HTERT RPE-1 (cell line): ENCODE results near the gene RPUSD3.

Experiments used
- in situ Hi-C: fragments of 300-500 bp; cut with MboI; formaldehyde crosslinking; loops from 4 replicates; pipeline ENCODE4 v1.14.3; 2020; ENCODE audit warnings: low sequenced_read_pairs

Gene RPUSD3

GRCh38 chr3:9834520-9835380 lies 9.1 kb downstream of the RPUSD3 start:
- in situ Hi-C loops: no loop called here

DNA sequence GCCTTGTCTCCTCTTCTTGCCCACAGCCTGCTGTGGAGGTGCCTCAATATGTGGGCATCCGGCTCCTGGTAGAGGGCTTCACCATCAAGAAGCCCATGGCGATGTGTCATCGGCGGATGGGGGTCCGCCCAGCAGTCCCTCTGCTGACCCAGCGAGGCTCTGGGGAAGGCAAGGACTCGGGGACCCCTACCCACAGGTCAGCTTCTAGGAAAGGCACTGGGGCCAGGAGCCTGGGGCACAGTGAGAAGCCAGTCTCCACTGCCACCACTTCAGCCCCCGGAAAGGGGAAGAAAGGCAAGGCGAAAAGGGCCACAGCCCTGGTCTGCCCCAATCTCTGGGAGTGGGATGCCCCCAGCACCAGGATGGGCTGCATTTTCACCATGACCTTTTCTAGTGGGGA lies 10.7 kb downstream of the RPUSD3 start:
- in situ Hi-C loops: no loop called here

DNA sequence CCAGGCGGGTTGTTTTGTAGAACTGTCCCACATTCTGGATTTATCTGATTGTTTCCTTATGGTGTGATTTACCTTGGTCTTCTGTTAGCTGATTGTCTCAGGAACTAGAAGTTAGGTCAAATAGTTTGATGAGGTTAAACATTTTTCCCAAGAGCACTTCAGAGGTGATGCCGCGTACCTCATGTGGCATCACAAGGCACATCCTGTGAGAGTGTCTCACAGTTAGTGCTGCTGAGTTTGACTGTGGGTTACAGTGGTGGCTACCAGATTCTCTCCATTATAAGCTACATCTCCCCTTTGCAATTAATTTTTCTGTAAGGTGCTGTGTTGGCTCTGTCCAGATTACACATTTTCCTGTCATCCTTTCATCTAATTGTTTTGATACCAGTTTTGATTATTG lies 12.6 kb downstream of the RPUSD3 start:
- in situ Hi-C loops: no loop called here

DNA sequence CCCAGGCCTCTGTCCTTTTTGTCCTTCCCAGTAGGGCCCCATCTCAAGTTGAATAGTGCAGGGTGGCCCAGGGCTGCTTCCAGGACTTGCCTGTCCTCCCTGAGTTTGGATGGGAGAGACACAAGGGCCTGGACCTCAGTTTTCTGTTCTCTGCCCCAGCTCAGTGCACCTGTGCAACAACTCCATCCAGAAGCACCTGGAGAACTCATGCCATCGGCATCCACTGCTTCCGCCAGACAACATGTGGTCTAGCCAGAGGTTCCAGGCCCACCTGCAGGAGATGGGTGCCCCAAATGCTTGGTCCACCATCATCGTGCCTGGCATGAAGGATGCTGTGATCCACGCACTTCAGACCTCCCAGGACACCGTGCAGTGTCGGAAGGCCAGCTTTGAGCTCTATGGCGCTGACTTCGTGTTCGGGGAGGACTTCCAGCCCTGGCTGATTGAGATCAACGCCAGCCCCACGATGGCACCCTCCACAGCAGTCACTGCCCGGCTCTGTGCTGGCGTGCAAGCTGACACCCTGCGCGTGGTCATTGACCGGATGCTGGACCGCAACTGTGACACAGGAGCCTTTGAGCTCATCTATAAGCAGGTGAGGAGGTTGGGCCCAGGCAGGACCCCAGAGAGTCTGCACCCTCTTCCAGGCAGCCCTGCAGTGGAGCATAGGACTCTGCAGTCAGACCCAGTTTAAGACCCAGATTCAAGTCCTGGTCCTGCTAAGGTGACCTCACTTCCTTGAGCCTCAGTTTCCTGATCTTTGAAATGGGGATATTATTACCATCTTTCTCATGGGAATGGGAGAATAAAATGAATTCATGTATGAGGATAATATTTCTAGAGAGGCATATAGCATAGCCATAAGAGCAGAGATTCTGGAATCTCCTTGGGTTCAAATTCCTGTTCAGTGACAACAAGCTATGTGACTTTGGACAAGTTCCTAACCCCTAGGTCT lies 14.7 kb downstream of the RPUSD3 start:
- in situ Hi-C loops: no loop called here

DNA sequence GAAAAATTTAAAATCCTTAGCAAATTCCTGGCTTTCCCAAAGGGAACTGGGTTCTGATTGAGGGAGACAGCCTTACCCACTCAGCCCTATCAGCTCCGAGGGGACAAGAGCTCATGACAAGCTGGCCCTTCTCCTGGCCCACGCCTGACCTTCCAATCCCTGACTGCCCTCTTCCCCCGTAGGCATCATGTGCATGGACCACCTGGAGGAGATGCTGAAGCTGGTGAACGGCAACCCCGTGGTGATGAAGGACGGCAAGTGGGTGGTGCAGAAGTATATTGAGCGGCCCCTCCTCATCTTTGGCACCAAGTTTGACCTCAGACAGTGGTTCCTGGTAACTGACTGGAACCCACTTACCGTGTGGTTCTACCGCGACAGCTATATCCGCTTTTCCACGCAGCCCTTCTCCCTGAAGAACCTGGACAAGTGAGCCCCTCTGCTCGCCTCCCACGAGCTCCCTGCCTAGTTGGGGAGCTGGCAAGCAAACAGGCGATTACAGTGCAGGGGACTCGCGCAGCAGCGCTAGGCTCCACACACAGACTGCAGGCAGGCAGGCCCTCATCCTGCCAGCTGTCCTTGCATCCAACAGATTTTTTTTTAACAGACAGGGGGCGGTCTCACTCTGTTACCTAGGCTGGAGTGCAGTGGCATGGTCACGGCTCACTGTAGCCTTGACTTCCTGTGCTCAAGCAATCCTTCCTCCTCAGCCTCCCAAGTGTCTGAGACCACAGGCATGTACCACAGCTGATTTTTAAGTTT lies 16.8 kb downstream of the RPUSD3 start:
- in situ Hi-C loops: no loop called here

GRCh38 chr3:9825451-9826040 lies 18.3 kb downstream of the RPUSD3 start:
- in situ Hi-C loops: no loop called here

DNA sequence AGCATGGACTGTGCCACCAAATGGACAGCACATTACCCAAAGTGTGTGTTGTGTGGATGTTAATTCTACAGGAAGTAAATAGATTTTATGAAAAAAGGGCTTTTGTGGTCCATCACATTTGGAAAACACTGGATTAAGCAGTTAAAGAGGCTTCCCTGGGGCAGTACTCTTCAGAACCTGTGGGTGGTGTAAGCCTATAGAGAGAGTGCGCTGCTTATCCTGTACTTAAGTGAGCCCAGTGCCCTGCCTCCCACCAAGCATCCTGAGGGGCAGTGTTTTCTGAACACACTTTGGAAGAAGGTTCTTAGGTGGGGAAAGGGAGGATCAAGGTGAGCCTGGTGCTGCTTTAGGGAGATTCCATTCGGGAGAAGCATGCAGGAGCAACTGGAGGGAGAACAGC lies 22.9 kb downstream of the RPUSD3 start:
- in situ Hi-C loops: no loop called here

DNA sequence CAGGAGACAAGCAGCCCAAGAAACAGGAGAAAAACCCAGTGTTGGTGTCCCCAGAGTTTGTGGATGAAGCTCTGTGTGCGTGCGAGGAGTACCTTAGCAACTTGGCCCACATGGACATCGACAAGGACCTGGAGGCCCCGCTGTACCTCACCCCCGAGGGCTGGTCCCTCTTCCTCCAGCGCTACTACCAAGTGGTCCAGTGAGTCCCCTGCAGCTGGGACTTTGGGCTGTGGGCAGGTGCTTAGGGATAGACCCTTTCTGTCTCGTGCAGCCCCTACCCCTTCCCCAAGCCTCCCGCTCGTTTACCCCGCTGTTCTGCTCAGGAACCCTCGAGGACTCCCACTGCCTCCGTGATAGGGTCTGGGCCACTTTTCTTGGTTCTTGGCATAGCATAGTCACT lies 23.3 kb downstream of the RPUSD3 start:
- in situ Hi-C loops: no loop called here

GRCh38 chr3:9818666-9819335 lies 25.0 kb downstream of the RPUSD3 start:
- in situ Hi-C loops: no loop called here

DNA sequence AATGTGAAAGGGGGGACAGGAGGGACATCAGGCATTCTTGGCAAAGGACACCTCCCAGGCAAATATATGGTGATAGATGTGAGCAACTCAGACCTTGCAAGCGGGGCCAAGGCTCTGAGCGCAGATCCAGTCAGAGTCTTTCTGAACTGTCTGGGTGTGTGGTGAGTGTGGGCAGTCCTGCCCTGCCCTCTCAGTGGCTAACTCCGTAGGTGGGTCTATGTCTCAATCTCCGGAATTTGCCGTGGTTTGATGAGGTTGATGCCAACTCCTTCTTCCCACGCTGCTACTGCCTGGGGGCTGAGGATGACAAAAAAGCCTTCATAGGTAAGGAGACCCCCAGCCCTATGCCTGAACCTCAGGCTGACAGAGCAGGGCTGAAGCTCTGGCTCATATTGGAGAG lies 26.4 kb downstream of the RPUSD3 start:
- in situ Hi-C loops: no loop called here

GRCh38 chr3:9815986-9816385 lies 27.8 kb downstream of the RPUSD3 start:
- in situ Hi-C loops: no loop called here

GRCh38 chr3:9812870-9813483 lies 30.8 kb downstream of the RPUSD3 start:
- in situ Hi-C loops: no loop called here

- in situ Hi-C loops: no loop called here
Measured at GRCh38 chr3:9810846-9811245, 33.0 kb downstream of the RPUSD3 start.

DNA sequence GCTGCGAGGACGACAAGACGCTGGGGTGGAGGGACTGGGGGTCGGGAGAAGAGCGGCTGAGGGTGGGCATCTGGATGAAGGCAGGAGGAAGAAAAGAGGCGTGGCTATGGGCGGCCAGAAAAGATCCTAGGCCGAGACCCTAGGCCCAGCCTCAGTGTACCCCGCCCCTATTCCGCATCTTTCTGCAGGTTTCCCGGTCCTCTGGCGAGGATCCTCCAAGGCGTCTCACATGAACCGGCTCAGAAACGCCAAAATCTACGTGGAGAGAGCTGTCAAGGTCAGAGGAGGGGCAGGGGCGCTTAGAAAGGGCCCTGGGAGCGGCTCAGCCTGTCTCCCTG lies 33.4 kb downstream of the RPUSD3 start:
- in situ Hi-C loops: no loop called here

GRCh38 chr3:9809615-9810432 lies 34.0 kb downstream of the RPUSD3 start, which contains the start of gene TTLL3:
TTLL3 (plus strand) TSS chr3:9810262; CDS start chr3:9810662, 400 bp downstream.
- in situ Hi-C loops: no loop called here

DNA sequence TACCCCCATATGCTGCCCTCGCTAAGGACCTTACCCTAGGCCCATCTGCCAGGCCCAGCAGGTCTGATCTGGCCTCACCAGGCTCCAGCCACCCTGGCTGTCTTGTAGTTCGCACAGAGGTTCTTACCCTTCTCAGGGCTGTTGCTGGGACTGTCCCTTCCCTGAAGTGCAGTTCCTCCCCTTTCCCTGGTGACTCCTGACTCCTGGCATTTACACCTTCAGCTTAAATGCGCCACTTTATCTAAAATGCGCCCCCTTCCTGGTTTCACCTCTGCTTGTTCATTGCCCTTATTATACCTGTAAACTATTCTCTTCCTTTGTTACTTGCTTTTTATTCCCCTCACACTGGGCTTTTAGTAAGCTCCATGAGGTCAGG lies 34.6 kb downstream of the RPUSD3 start:
- in situ Hi-C loops: no loop called here

DNA sequence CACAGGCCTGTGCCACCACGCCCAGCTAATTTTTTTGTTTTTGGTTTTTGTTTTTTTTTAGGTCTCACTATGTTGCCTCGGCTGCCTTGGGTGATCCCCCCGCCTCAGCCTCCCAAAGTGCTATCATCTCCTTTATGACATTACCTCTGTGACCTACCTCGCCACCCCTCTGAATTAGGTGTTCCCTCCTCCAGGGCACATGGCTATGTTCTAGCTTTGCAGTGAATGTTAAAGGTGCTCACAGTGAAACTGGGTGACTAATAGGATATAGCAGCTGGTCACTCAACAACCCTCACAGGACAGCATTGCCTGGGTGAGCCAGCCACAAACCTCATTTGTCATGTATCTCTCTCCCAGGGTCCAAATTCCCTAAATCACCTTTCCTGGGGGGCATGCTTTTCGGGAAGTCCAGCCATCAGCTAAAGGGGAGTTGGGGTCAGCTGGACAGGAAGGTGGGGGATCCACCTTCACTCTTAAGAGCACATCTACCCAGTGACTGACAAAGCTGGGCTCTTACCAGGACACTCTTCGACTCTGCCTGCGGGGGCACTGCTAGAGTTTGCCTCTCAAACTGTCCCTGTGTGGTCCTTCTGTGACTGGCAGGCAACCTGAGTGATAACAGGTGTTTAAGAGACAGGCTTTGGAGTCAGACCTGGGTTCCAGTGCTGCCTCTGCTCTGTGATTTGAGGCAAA lies 35.3 kb downstream of the RPUSD3 start:
- in situ Hi-C loops: no loop called here

GRCh38 chr3:9807981-9808344 lies 35.8 kb downstream of the RPUSD3 start:
- in situ Hi-C loops: no loop called here
